GM19238 (cell line): Measurements from ENCODE around the gene TCF7L2.

Source experiments
- DNase-seq: peaks from one replicate; pipeline ENCODE4 v3.0.0; 2011; ENCODE audit warnings: low spot score; ENCODE audit not compliant: insufficient read length

Gene TCF7L2

DNA sequence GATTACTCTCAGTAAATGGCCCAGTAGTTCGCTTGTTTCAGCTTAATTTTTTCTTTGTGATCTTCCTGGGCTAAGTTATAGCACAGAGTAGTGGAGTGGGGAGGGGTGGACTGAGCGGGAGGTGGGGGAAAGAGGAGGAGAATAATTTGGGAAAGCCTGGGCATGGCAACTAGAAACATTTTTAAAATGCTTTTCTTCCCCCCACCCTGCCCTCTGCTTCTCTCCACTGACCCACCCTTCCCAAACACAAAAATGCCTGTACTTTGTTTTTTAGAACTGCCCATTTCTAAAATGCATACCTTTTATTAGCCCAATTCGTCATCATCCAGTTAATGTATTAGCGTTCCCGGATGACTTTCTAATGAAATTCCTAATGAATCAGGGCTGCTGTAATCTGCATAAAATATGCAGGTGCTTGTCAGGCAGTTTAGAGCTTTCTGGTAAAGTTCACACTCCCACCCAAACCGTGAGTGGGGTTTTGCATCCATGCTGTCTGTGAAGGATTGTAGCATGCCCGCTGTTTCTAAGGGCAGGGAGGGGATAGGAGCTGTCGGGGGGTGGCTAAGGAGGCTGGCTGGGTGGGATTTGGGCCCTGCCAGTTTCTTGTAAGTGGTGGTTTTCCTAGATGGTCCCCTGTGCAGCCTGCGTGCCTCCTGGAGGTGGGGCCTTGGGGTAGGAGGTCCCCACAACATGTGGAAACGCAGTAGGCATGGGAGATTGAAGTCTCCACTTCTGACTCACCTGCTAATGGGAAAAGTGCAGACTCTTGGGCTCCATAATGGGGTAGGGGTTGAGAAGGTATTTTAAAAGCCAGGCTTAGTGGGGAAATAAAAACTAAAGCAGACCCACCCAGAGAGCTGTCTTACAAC is 190.3 kb downstream of the TCF7L2 start:
- no peak for DNase-seq

DNA sequence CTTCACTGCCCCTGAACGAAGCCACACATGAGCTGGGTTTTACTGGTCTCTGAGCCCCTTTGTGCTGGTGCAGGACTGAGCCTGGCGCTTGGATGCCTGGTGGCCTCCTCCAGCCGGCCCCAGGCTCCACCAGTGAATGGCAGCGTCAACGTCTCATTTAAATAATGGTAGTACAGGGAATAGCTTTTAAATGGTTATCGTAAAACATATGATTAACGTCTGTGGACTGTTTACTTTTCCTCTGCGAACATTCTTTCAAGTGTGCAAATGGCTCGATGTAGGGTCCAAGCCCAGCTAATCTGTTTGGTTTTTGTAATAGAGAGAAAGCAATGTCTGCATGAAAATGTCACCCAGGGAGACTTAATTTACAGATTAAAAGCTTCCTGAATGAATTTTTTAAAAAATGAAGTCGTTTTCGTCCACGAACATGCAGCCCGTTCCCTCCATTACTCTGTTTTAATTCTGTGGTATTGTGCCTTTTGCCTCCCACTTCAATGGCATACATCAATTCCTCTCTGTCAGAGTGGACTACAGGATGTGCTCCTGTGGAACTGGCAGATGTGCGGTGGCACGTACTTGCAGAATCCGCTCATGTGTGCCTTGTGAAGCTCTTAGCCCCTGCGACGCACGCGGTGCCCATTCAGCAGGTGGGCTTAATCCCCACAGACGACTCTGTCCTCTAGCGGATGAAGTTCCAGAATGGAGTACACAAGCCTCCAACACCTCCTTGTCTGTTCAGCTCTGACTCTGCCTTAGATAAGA is 192.7 kb downstream of the TCF7L2 start:
- no peak for DNase-seq

DNA sequence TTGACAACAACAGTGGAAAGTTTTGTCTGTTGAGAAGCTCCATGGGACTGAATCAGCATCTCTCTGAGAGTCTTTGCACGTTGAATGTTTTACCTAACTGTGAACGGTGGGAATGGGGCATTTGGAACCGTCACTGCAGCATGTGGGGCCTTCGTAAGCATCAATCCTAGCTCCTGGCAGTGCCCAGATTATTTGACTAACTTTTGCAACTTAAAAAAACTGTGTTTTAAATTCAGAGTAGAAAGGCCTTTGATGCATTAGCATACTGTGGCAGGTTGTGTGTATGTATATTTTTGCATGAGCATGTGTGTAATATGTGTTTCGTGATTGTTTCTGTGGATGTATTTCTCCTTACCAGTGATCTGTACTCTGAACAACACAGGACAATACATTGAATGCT is 194.5 kb downstream of the TCF7L2 start:
- DNase-seq = no peak

DNA sequence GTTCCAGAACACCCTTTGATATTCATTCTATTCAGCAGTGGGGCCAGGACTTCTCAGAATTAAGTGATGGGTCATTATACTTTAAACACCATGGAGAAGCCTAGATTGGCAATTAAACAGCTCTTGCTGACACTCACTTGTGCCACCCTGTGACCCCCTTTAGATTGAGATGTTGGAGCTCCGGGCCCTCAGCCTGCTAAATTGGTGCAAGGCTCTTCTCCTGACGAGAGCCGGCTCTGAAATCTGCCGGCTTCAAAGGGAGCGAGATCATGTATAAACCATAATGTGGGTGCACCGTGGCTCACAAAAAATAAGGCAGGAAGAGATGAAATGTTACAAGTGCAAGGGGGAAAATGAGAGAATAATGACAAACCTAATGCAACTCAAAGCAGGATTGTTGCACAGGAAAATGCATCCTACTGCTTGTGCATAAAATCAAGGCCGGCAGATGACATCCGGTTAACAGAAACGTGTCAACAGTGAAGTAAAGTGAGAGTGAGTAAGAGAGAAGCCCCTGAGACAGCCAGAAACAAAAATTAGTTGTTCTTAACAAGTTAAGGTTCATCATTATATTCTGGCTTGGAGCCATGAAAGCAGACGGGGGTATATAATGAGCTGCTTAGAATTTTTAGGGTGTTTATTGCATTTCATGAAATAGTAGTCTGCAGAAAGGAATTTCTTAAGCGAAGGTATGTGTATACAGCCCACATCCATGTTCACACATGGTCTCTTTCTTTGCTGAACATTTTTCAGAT is 198.2 kb downstream of the TCF7L2 start:
- DNase-seq = no peak

DNA sequence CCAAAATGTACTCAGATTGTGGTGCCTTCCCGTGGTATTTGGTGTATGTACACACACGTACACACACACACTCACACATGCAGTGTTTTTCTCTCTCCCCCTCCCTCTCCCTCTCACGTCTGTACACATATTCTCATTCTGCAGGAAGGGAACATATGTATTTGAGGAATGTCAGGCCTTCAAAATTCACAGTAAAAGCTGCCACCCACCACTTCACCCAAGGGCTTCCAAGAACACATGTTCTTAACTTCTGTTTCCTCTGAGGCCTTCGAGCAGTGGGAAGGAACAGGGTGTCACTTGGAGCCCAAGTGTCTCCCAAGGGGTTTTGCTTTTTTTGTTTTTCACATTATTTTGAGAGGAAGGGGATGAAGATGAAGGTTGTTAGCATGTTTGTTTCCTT is 198.9 kb downstream of the TCF7L2 start:
- no peak for DNase-seq

DNA sequence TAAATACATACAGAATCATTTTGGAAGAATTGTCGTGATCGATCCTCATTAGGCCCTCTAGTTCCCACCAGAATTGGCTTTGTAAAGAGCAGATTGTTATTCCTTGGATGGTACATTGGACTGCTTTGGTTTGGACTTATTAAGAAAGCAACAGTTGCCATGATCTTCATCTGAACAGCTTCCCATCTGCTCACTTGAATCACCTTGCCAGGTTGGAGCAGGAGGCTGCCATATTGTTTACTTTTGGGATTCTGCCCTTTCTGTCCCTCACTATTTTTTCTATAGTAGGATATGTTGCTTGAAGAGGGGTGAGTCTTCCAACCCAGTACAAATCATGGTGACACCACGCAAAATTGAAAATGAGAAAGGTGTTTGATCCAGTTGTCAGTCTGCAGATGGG is 199.6 kb downstream of the TCF7L2 start:
- DNase-seq = no peak

DNA sequence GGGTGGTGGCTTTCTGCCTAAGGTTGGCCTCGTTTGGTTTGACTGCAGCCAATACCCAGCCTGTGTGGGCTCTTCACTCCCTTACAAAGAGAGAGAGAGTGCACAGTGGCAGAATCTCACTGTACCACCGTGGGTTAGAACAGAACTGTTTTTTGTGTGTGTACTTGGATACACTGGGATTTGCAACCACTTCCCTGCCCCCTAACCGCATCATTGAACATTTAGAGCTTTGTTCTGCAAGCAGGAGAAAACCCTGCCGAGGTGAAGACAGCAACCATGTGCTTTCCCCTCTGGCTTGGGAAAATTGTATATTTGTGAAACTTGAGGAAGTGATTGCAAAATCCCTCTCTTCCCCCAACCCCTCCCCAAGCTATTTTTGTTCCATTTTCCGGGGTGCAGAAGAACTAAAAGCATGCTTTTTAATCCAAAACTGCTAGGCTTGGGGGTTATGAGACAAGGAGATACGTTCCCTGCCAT is 201.2 kb downstream of the TCF7L2 start:
- no peak for DNase-seq

DNA sequence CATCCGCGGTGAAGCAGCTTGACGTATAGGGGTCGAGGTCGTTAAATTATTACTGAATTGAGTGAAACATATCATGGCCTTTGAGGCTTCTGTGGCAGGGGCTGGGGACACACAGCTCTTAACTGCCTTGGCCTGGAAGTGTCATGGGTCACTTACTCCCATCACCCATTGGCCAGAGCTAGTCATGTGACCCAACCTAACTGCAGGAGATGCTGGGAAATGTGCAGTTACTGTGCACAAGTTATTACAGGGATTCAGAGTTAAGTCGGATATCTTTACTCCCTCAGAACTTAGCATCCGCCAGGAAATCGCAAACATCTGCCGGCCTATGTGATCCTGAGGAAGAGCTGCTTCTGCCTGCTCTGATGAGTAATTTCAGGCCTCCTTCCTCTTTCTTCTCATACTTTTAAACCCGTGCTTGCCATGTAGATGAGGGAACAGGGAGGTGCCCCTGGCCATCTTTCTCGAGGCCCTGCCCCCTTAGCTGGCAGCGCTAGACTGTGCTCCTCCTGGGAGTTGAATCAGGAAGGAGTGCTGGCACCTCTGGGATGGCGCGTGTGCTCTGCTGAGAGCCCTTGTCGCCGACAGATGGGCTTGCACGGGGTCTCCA is 203.6 kb downstream of the TCF7L2 start:
- DNase-seq = no peak

DNA sequence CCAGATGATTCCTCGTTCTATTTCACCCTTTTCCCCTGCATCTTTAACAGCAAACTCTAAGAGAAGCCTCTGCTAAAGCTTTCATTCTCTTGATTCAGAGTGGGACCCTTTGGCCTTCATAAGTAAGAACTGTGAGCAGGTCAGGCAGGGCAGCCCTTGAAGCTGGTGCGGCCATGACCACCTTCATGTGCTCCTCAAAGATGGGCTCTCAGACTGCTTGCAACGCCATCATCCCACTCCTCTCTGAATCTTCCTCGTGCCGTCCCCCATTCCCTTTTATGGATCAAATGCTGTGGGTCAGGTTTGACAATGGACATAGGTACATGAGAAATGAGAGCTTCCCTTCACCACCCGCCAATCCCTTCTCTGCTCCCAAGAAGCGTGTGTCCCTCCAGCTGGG is 207.4 kb downstream of the TCF7L2 start:
- no peak for DNase-seq

DNA sequence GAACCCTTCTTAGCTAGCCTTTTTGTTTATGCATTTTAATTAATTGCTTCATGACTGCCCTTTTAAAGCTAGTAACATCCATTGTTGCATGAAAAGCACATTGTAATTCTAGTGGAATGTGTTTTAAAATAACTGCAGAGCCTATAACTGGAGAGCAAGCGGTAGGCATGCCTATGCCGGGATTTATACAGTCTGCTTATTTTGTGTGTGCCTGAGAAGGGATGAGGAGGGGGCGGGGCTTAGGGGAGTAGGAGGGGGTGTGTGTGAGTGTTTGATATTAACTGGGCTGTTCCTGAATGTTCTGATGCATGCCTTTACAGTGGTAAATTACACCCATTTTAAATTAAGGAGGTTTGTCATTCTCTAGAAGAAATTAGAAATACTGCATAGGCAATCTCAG is 208.1 kb downstream of the TCF7L2 start:
- no peak for DNase-seq

DNA sequence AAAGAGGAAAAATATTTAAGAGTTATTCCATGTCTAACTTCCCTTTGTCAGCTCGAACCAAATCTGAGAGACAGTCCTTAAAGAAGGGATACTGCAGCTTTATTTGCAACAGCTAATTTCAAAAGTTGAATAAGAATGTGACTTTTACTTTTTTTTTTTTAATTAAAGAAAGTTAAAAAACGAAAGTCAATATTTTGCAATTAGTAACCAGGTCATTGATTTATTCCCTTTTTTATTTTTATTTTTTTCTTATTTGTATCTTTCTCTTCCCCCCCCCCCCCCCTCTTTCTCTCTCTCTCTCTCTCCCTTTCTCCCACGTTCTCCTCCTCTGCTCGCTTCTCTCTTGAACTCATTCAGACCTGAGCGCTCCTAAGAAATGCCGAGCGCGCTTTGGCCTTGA is 209.5 kb downstream of the TCF7L2 start:
- DNase-seq = no peak

DNA sequence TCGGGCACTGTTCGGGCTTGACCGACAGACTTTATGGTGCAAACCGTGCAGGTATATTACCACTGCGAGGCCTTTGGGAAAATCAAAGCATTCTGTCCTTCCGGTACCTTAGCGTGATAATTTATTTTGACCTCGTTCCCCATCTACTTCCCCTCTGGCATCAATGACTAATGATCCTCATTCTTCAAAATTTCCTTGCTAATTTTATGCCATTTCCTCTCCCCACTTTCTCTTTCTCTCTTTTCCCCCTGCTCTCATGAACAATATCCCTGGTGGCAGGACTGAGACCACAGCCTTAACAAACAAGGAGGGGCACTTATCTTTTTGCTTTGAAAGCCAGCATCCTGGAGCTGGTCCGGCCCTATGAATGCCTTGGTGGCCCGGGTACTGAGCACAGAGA is 210.6 kb downstream of the TCF7L2 start:
- no peak for DNase-seq

DNA sequence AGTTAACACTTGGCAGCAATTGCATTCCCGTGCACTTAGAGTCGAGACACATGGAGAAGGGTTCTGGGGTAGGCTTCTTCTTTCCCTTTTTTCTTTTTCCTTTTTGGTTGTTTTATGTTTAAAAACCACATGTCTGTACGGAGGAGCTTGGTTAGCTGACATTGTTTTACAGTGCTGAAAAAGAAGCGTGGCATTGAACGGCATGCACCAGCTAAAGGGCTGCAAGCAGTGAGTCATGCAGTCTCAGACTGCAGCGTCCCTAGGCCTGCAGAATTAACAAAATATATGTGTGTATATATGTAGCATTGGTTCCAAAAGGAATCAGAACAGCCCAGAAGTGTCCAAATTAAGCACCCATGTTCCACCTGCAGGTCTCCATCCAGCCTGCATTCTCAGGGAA is 211.0 kb downstream of the TCF7L2 start:
- no peak for DNase-seq

DNA sequence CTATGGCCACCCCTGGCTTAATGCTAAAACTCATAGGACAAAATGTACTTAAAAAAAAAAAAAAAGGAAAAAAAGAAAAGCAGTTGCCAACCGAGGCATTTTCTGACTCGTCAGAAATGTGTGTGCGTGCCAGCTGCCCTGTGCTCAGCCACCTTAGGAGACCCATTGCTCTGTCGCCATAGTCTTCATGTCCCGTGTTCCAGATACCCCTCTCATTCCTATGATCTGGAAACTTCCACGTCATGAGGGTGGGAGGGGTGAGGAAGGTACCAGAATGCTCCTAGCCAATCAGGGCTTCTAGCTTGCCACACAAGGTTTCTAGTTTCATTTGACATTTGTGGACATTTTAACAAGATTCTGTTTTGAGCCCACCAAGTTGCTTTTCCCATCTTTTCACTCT is 212.9 kb downstream of the TCF7L2 start:
- DNase-seq = no peak

DNA sequence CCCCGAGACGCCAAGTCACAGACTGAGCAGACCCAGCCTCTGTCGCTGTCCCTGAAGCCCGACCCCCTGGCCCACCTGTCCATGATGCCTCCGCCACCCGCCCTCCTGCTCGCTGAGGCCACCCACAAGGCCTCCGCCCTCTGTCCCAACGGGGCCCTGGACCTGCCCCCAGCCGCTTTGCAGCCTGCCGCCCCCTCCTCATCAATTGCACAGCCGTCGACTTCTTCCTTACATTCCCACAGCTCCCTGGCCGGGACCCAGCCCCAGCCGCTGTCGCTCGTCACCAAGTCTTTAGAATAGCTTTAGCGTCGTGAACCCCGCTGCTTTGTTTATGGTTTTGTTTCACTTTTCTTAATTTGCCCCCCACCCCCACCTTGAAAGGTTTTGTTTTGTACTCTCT is 215.6 kb downstream of the TCF7L2 start:
- DNase-seq = no peak

DNA sequence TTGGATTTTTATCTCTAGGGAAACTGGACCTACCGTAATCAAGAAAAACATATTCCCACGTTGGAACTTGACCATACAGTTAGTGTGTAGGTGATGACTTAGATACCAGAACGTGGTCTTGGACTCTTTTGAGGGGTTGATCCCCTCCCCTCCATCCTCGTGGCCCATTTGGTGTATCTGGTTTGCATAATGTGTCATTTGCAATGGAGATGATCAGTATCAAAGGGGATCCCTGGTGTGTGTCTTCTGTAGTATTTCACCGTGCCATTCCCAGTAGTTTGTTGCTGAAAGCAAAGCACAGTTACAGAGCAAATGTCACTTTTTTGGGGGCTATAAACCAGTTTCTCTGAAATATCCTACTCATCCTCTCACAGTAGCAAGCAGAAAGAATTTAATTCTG is 217.7 kb downstream of the TCF7L2 start:
- DNase-seq = no peak

DNA sequence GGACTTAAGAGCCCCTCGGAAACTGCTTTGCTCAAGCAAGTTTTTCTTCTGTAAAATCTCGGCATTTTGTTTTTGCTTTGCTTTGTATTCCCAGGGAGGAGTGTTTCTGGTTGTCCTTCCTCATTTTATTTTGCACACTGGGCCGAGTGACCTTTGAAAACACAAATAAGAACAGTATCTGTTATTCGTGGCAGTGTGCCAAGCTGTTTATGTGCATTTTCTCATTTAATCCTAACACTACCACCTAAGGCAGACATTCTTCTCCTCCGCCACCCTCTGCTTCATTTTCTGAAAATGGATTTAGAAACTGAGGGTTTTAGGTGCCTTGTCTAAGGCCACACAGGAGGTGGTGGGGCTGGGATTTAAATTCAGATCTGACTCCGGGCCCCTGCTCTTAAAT is 218.5 kb downstream of the TCF7L2 start:
- no peak for DNase-seq

DNA sequence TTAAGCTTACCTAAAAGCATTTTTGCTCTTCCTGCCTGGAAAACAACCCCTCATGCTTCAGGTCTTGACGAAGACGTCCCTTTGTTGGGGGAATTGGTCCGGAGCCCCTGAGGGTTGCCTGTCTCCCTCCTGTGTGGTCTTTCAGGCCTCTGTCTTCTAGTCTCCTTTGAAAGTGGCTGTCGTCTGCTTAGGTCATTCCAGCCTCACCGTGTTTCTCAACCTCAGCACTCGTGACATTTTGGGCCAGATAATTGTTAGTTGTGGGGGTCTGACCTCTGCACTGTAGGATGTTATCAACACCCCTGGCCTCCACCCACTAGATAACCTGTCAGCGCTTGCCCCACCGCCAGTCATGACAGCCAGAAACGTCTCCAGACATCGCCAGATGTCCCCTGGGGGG is 219.1 kb downstream of the TCF7L2 start:
- no peak for DNase-seq

DNA sequence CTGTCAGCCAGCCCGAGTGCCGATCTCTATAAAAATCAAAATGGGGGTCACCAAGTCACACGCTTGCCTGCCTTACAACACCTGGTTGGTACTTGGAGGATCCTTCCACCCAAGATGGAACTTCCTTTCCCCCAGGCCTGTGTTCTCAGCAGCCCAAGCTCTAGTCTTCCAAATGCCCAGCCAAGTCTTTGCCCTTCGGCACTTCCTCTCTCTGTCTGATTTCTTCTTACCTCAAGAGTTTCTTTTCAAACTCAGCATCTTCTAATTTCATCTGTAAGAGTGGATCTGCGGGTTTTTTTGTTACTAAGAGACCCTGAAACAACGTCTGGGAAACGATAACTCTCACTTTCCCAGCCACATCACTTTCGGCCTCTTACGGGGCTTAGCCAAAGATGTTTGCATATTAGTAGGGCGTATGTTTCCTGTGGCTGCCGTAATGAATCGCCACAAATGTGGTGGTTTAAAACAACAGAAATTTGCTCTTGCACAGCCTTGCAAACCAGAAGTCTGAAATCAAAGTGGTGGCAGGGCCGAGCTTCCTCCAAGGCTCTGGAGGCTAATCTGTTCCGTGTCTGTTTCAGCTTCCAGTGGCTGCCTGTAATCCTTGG is 219.9 kb downstream of the TCF7L2 start:
- peak; percentile 32 for DNase-seq

DNA sequence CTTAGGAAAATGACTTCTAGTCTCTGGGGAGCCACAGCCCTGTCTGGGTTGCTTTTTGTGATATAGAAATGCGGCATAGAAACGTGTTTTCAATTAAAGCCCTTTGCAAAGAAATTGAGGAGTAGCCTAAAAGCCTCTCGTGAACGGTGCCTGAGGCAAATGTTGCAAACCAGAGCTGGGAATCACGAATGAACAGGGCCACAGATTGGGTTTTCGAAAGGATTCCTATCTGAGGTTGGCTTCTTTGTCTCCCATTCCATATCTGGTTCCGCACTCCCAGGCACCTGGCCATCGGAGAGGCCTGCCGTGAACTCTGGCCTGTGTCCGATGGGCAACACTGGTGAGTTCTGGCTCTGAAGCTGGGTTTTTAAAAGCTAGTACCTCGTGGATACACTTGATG is 221.6 kb downstream of the TCF7L2 start:
- no peak for DNase-seq

DNA sequence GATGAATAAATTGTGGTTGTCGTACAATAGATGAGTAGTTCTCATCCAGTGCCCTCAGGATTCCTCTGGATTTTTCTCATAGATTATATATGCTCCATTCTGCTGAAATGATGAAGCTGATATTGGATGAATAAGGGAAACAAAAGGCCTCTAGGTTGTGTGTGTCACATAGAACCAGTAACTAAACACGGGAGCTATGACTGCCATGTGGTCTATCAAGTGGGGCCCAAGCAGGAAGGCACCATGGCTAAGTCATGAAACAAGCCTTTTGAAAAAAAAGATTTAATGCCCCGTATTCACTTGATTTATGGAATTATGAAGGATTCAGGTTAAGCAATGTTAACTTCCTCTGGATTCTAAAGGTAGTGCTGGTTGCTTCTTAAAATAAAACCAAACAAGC is 225.1 kb downstream of the TCF7L2 start:
- no peak for DNase-seq
